T follicular helper cell (primary cell): ENCODE results near the gene MAP7D3.
"Not testable (repeated sequence)": the region's sequence is repeated elsewhere in the genome, so short reads cannot be mapped to it uniquely, and the experiment has no call there.

Source experiments
- DNase-seq: peaks from one replicate; pipeline ENCODE4 v3.0.0-alpha.2; 2020; ENCODE audit warnings: low read depth
- total RNA-seq, 2 experiments: gene quantifications; one replicate each; lab custom pipeline; 2026; lab: John Stamatoyannopoulos, UW

The MAP7D3 gene, protein sequence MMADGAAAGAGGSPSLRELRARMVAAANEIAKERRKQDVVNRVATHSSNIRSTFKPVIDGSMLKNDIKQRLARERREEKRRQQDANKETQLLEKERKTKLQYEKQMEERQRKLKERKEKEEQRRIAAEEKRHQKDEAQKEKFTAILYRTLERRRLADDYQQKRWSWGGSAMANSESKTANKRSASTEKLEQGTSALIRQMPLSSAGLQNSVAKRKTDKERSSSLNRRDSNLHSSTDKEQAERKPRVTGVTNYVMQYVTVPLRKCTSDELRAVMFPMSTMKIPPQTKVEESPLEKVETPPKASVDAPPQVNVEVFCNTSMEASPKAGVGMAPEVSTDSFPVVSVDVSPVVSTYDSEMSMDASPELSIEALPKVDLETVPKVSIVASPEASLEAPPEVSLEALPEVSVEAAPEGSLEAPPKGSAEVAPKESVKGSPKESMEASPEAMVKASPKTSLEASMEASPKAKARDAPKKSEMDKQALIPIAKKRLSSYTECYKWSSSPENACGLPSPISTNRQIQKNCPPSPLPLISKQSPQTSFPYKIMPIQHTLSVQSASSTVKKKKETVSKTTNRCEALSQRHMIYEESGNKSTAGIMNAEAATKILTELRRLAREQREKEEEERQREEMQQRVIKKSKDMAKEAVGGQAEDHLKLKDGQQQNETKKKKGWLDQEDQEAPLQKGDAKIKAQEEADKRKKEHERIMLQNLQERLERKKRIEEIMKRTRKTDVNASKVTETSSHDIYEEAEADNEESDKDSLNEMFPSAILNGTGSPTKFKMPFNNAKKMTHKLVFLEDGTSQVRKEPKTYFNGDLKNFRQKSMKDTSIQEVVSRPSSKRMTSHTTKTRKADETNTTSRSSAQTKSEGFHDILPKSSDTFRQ
- total RNA-seq, result 35.0 to 62.3 reads per million in 2 experiments

DNA sequence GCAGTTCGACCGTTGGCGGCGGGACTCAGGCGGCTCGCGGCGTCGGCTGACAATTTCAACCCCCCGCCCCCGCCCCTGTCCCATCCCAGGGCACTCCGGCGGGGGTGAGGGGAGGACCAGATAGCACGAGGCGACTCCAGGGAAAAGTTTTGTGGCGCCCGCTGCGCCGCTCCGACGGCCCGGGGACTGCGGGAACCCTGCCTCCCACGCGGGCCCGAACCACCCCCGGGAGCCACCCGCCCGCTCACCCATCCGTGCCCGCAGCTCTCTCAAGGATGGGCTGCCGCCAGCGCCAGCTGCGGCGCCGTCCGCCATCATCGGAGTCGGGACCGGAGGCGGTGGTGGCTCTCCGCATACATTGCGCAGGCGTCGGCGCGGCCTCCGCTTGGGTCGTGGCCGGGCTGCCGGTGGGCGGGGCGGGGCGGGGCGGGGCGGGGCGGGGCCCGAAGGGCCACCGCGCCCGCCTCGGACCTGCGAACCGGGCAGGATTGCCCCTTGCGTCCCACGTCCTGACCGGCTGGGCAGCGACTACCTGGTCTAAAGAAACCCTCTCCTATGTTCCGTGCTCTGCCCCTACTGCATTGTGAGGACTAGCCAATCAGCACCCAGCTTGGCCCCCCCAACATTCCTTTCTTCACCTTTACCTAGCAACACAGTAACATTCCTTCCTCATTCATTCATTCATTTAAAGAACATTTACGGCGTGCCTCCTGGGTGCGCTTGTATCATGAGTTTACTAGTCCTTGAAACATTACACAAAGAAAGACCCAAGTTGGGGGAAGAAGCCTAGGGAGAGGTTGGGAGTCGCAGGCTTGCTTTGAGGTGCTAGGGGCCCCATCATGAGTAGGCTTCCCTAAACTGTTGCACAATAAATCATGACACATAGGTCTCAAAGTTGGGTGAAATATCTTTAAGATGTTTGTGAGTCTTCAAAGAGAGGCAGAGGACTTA is at the start of gene MAP7D3:
Gene MAP7D3, minus strand, starts transcription at position 360 of the 951 bp plus-strand sequence. Its CDS starts 42 bp downstream, at position 318.
- DNase-seq, result peak; percentile 40

DNA sequence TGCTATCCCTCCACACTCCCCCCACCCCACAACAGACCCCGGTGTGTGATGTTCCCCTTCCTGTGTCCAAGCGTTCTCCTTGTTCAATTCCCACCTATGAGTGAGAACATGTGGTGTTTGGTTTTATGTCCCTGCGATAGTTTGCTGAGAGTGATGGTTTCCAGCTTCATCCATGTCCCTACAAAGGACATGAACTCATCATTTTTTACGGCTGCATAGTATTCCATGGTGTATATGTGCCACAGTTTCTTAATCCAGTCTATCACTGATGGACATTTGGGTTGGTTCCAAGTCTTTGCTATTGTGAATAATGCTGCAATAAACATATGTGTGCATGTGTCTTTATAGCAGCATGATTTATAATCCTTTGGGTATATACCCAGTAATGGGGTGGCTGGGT is 49.5 kb upstream of the MAP7D3 start, which contains the start of gene ADGRG4:
Gene ADGRG4, plus strand, starts transcription at position 243 of the 400 bp plus-strand sequence. CDS start 7,815 bp downstream, outside the sequence.
- not testable (repeated sequence) for DNase-seq

DNA sequence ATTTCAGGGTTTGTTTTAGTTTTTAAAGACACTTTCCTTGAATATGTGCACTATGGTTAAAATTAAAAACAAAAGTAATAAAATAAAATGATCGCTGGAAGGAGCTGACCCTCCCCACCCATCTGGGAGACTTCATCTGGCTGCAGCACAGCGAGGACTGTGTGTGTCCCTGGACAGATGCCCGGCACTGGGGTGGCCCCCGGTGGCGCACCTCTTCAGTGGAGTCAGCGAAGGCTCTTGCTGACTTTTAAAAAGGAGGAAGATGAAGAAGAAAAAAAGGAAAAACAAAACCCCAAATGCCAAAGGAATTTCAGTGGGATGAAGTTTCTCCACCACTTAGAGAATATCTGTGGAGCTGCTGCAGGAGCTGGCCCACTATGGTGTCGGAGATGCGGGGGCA is 44.2 kb upstream of the MAP7D3 start:
- no peak for DNase-seq

DNA sequence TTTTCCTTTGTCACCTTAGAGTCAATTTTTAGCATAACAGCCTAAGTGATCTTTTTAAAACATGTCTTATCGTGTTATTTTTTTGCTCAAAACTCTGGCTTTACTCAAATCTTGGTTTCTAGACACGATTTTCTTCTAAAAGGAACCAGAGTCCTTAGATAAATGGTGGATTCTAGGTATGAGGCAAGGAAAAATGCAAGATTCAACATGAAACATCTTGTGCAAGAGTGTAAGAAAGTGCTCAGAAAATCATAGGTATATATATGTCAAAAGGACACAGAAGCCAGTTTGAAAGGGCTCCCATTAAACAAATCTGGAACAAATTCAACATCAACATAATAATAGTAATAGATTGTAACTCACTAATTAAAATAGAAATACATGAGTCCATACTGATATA is 41.5 kb upstream of the MAP7D3 start:
- no peak for DNase-seq

DNA sequence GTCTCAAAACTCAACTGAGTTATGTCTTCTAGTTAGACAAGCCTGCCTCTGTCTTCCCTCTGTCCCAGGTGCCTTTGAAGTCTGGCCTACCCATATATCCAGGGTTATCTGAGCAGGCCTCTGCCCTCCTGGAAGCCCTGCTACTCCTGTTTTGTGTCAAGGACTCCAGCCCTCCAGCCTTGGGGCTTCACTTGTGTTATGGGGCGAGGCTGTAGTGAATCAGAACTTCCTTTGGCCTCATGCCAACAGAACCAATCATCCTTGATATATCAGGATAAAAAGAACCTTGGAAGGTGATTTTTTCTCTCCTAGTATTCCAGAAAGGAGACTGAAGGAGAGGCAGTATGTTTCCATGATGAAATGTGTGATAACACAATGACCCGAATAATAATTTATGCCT is 40.6 kb upstream of the MAP7D3 start:
- DNase-seq, result no peak

DNA sequence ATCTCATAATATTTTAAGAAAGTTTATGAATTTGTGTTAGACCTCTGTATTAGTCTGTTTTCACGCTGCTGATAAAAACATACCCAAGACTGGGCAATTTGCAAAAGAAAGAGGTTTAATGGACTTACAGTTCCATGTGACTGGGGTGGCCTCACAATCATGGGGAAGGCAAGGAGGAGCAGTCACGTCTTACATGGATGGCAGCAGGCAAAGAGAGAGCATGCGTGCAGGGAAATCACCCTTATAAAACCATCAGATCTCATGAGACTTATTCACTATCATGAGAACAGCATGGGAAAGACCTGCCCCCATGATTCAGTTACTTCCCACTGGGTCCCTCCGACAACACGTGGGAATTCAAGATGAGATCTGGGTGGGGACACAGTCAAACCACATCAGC is 35.2 kb upstream of the MAP7D3 start:
- DNase-seq, result not testable (repeated sequence)

DNA sequence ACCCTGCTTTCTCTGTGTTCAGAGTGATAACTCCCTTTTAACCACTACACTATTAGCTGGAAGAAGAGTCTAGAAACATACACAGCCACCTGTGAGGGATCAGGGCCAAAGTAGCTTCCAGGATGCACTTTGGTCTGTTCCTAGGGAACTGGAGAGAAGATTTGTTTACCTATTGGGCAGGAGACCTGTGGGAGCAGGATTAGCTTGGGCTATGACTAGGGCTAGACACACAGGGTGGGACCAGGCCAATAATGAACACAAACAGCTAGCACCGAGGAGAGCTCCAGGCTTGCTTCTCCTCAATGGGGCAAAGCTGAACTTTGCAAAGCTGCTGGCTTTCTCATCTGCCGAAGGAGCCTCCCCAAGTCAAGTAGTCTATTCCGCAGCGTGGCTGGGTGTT is 24.4 kb upstream of the MAP7D3 start:
- DNase-seq, result no peak

DNA sequence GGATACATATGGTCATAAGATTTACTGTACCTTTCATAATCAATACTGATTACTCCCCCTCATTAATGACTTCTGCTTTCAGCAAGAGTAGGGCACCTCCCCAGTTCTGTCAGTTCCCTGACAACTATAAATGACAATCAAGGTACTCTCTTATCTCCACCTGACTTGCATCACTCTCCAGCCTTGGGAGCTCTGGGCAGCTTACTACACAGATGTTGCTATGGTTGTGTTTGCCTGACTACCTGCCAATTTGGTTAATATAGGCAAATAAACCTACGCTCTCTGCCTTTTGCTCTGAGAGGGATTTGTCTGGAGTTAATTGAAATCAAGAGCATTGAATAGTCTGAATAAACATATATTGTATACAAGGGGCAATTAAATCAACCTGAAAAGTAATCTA is 22.8 kb upstream of the MAP7D3 start:
- no peak for DNase-seq

DNA sequence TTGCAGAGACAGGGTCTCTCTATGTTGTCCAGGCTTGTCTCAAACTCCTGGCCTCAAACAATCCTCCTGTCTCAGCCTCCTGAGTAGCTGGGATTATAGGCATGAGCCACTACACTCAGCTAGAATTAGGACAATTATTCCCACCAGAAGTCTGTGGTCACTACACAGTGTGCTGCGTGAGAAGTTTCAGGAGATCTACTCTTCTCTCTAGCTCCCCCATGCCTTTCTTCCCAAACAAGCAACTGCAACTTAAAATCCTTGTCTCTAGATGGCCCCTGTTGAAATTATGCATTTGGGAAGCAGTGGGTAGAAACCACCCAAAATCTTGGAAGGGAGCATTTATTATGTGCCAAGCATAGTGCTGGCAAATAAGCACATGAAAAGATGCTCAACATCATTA is 21.1 kb upstream of the MAP7D3 start:
- no peak for DNase-seq

DNA sequence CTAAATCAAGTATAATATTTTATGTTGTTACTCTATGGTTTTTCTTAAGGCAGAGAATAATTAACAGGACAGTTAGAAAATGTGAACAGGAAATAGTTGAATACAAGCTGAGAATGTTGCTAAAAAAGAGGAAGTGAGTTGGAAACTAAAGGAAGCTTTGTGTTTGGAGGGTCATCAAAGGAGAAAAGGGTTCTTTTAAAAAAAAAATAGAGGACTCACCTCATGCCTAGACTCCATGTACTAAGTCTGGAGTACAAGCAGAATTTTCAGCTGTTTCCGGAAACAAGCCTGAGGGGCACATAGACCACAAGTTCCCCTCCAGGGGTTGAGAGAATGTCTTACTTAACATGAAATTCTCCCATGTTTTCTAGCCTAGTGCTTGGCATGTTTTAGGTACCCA is 20.1 kb upstream of the MAP7D3 start:
- no peak for DNase-seq

DNA sequence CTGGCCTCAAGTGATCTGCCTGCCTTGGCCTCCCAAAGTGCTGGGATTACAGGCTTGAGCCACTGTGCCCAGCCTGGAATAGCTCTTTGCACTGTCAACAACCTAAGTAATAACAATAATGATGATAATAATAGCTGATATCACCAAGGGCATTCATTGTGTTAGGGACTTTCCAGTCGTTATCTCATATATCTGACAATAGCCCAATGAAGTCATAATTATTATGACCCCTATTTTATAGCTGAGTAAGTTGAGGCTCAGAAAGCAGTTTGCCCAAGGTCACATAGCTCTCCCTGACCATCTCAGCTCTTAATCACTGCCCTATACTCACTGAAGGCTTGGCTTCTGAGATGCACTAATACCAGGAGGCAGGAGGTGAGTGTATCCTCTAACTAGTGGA is 18.7 kb upstream of the MAP7D3 start:
- no peak for DNase-seq

DNA sequence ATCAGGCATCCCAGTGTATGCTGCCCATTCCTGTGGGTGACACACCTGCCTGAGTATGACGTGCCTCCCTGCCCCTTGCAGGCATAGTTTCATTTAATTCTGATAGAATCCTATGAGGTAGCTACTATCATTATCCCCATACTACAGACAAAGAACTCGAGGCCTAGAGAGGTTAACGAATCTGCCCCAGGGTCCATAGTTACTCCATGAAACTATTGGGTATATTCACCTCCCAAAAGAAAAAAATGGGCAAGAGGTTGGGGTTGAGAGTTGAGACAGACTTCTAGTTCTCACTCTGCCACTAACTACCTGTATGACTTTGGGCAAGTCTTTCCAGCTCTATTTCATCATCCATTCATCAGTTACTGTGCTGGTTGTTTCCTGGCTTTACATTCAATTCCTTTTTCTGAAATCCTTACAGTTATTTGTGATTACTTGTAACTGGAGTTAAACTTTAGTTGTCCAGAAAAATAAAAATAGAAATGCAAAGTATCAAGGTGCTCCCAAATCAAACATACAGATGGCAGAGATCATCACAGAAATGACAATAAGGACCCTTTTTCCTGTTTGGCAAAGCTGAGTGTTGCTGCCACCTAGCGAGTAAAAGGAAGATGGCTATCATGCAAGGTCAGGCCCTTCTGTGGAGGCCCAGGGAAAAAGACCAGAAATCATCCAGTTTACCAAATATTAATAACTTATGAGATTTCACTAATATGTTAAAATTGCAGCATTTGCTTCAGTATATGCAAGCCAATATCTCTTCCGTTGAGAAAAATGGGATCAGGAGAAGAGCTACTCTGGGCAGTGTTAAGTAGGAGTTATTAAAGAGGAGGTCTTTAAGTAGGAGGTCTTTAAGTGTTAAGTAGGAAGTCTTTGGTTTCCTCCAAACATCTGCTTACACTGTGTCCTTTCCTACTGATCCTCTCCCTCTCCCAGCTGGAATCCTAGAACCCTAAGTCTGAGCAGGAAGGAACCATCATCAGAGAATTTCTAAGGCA is 17.1 kb upstream of the MAP7D3 start:
- peak; percentile 14 for DNase-seq

DNA sequence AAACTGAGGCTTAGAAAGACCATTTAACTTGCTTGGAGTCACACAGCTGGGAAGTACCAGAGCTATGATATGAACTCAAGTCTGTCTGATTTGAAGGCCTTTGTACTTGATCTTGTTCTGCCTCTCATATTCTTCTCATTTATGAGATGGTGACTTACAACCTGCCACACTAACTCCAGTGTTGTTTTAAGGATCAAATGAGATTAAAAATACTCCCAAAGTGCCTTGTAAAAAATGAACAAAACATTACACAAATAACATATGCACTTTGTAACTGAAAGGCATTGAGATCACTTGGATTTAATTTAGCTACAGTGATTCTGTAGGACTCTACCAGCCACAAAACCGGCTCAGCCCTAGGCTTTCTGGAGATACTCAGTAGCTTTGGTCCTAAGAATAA is 15.6 kb upstream of the MAP7D3 start:
- DNase-seq, result no peak

DNA sequence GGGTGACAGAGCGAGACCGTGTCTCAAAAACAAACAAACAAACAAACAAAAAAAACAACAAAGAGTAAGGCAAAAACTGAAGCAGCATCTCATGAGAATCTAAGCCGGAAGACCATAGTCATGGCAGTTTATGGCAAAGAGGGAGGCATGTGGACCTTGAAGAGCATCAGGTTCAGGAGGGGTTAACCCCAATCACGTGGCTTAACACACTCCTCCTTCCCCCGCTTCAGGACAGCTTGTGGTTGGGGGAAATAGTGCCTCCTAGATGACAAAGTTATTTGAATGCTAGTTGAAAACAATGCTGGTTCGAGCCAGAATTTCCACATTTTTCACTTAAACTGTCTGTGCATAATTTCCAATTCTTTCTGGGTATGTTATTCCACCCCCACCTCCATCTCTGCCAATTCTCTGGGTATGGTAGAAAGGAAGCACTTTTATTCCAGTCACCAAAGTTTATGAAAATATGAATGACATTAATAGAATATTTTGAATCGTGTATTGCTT is 11.7 kb upstream of the MAP7D3 start:
- DNase-seq, result no peak

DNA sequence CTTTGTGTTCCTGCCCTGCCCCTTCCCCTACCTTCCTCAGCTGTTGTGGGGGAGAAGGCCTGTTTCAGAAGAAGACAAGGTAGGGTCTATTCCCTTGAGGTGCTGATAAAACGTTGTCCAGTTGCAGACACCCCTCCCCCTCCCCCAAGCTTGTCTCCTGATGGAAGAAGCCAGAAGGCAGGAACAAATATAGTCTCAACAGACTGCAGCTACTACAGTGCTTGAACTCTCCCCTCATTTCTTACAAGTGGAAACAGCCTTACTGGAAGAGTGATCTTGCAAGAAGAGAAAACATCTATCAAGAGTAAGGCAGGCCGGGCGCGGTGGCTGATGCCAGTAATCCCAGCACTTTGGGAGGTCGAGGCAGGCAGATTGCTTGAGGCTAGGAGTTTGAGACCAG is 11.0 kb upstream of the MAP7D3 start:
- DNase-seq, result no peak

DNA sequence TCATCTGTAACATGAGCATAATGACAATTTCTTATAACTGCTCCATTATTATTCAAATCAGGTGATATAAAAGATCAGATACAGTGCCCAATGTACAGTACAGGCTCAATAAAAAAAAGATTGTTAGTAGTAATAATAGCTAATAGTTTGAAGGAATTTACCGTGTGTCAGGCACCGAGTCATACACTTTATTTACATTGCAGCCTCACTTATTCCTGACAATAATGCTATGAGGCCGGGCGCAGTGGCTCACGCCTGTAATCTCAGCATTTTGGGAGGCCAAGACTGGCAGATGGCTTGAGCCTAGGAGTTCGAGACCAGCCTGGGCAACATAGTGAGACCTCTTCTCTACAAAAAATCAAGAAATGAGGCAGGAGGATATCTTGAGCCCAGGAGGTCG is 10.1 kb upstream of the MAP7D3 start:
- DNase-seq, result no peak

DNA sequence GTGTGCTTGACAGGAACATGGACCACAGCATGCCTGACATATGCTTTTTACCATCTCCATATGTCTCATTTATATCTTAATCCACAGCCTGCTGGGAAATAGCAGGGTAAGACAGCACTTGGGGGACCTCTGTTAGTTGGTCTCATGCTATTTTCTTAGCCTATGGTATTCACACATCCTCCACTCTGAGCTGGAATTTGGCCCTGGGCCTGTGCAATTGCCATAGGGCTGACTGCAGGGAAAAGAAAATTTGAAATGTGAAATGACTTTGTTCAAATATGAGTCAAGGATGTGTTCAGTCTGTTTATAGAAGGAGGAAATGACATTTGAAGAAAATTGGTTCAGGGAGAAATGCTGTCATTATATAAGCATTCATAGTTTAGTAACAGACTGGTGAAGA is 9.6 kb upstream of the MAP7D3 start:
- no peak for DNase-seq

DNA sequence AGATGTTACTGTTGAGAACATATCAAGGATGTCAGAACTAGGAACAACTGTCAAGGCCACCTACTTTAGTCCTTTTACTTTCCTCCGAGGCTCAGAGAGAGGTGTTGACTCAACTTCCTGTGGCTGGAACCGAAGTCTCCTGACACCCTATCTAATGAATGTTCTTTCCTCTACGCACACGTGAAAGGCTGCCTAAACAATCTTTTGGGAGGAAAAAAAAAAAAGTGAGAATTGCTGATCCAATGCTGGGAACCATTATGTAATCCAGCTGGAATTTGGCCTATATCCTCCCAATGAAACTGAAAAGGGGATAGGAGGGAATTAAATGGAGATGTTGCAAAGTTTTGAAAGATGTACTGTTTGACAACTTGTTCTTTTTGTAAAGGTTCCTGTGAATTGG is 8.3 kb upstream of the MAP7D3 start:
- DNase-seq, result no peak

DNA sequence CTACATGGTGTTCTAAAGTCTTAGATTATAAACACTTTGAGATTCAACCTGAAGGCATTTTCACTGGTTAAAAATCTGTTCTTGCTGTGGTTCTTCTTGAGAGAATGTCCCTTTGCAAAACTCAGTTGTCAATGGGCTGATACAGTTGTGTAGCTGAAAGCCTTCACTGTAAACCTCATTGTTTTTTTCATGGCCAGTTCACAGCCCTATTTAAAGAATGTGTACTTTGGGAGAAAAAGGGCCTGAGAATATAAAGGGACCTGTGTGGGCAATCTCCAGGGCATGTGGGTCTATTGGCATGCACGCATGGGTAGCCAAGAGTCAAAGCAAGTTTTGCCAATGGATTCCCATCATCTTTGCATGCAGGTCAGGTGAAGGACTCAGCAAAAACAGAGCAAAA is 7.8 kb upstream of the MAP7D3 start:
- no peak for DNase-seq

DNA sequence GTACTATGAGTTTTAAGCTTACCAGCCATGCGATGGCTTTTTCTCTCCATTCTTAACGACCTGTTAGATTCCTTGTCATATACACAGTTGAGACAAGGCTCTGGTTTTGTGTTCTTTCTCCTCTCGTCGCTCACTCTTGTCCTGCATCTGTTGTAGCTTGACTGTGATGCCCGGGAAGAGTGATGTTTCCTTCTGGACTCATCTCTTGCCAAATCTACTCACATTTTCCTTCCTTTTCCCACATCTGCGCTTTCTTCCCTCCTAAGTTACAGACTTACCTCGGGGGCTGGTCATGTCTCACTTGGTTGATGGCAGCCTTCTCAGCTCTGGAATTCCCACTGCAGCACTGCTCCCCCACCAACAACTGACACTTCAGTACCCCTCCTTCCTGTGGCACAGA is 4.8 kb upstream of the MAP7D3 start:
- DNase-seq, result no peak
